ENCODE measurements around the gene CCDC9B. TPM values are rescaled to one million over a fixed set of nuclear protein-coding genes. Genes with fewer than 3 reads are reported as not detected.

The CCDC9B gene
- total RNA-seq, 3 donors from 2014 or later: 34.9 to 204 (median 37.2) TPM

- no peak for TF ChIP-seq CTCF (IDR thresholded peaks at IDR 0.05)
- peaks cover 5% of the 10 kb centered on the region for H3K4me1 ChIP-seq (ENCODE audit: low read depth)
- intact Hi-C loops (cut with DNase I, micrococcal nuclease): no loop called here
- no peak overlapping the region for H3K4me3 ChIP-seq
- no peaks in the 10 kb centered on the region for H3K36me3 ChIP-seq (ENCODE audit: low read depth)
- ATAC-seq (no peak), DNase-seq (peak in 1 of 3 donors; percentile 7)
- no peaks in the 10 kb centered on the region for H3K9me3 ChIP-seq
Measured at GRCh38 chr15:40331026-40331425, 9.7 kb downstream of the CCDC9B start.

GRCh38 chr15:40330368-40330836, 10.3 kb downstream of the CCDC9B start:
- ATAC-seq (peak; percentile 7), DNase-seq (peak in 2 of 3 donors; percentile 31 to 48)
- Histone ChIP-seq H3K36me3 (ENCODE audit: low read depth) (no peaks in the 10 kb centered on the region), H3K9me3 (no peaks in the 10 kb centered on the region), H3K4me1 (ENCODE audit: low read depth) (peaks cover 9% of the 10 kb centered on the region), H3K4me3 (no peak overlapping the region)
- intact Hi-C loops (cut with DNase I, micrococcal nuclease): no loop called here
- TF ChIP-seq CTCF (IDR thresholded peaks at IDR 0.05): no peak

GRCh38 chr15:40329804-40330203, 10.9 kb downstream of the CCDC9B start:
- TF ChIP-seq CTCF (IDR thresholded peaks at IDR 0.05): no peak
- Histone ChIP-seq H3K4me3 (no peak overlapping the region), H3K36me3 (ENCODE audit: low read depth) (no peaks in the 10 kb centered on the region), H3K4me1 (ENCODE audit: low read depth) (peaks cover 13% of the 10 kb centered on the region), H3K9me3 (no peaks in the 10 kb centered on the region)
- ATAC-seq: no peak
- no peak for DNase-seq
- intact Hi-C loops (cut with DNase I, micrococcal nuclease): no loop called here

- H3K4me3 ChIP-seq: no peak overlapping the region
- no peak for DNase-seq
- TF ChIP-seq CTCF (IDR thresholded peaks at IDR 0.05): no peak
- no peak for ATAC-seq
- H3K9me3 ChIP-seq: no peaks in the 10 kb centered on the region
- H3K36me3 ChIP-seq (ENCODE audit: low read depth): no peaks in the 10 kb centered on the region
- intact Hi-C loops (cut with DNase I, micrococcal nuclease): no loop called here
- H3K4me1 ChIP-seq (ENCODE audit: low read depth): peaks cover 8% of the 10 kb centered on the region
Measured at GRCh38 chr15:40328751-40329150, 12.0 kb downstream of the CCDC9B start.

- Histone ChIP-seq H3K4me1 (ENCODE audit: low read depth) (peaks cover 8% of the 10 kb centered on the region), H3K36me3 (ENCODE audit: low read depth) (no peaks in the 10 kb centered on the region), H3K4me3 (no peak overlapping the region), H3K9me3 (no peaks in the 10 kb centered on the region)
- TF ChIP-seq CTCF (IDR thresholded peaks at IDR 0.05): no peak
- intact Hi-C loops (cut with DNase I, micrococcal nuclease): no loop called here
- ATAC-seq (no peak), DNase-seq (no peak)
Measured at GRCh38 chr15:40328176-40328575, 12.6 kb downstream of the CCDC9B start.

- H3K4me3 ChIP-seq: no peak overlapping the region
- ATAC-seq: no peak
- H3K4me1 ChIP-seq (ENCODE audit: low read depth): peaks cover 15% of the 10 kb centered on the region
- DNase-seq: no peak
- intact Hi-C loops (cut with DNase I, micrococcal nuclease): no loop called here
- no peaks in the 10 kb centered on the region for H3K9me3 ChIP-seq
- no peaks in the 10 kb centered on the region for H3K36me3 ChIP-seq (ENCODE audit: low read depth)
- no peak for TF ChIP-seq CTCF (IDR thresholded peaks at IDR 0.05)
Measured at GRCh38 chr15:40327457-40327856, 13.3 kb downstream of the CCDC9B start.

Measured in mucosa of descending colon (tissue), 3 donors.